Raji (cell line): ENCODE data around the gene COPS3.

Experiments
- POLR2A ChIP-seq: IDR thresholded peaks from 2 replicates; pipeline ENCODE4 v1.6.1; 2011; ENCODE audit warnings: low read depth, low read length, control low read depth; ENCODE audit not compliant: insufficient read depth

Gene COPS3

GRCh38 chr17:17196776-17197175 lies 84.3 kb downstream of the COPS3 start:
- no peak for TF ChIP-seq POLR2A
